ENCODE measurements around the gene NRF1.

NRF1 gene

GRCh38 chr7:129740574-129741410 lies 129.3 kb downstream of the NRF1 start:
- DNase-seq (ENCODE audit: low spot score) = no peak

- no peak for DNase-seq (ENCODE audit: low spot score)
Observed at GRCh38 chr7:129741743-129742213, 130.3 kb downstream of the NRF1 start.

- no peak for DNase-seq (ENCODE audit: low spot score)
Observed at GRCh38 chr7:129742256-129742655, 130.7 kb downstream of the NRF1 start.

- DNase-seq (ENCODE audit: low spot score) = no peak
Observed at GRCh38 chr7:129746857-129747529, 135.5 kb downstream of the NRF1 start.

GRCh38 chr7:129748356-129749109 lies 137.0 kb downstream of the NRF1 start:
- DNase-seq (ENCODE audit: low spot score) = no peak

- no peak for DNase-seq (ENCODE audit: low spot score)
Observed at GRCh38 chr7:129750091-129750490, 138.6 kb downstream of the NRF1 start.

- DNase-seq (ENCODE audit: low spot score) = no peak
Observed at GRCh38 chr7:129750501-129750900, 139.0 kb downstream of the NRF1 start.

GRCh38 chr7:129751916-129752315 lies 140.4 kb downstream of the NRF1 start:
- no peak for DNase-seq (ENCODE audit: low spot score)

GRCh38 chr7:129752760-129753159 lies 141.2 kb downstream of the NRF1 start:
- DNase-seq (ENCODE audit: low spot score) = no peak

- no peak for DNase-seq (ENCODE audit: low spot score)
Observed at GRCh38 chr7:129754406-129754805, 142.9 kb downstream of the NRF1 start.

- DNase-seq (ENCODE audit: low spot score) = no peak
Observed at GRCh38 chr7:129757991-129758390, 146.5 kb downstream of the NRF1 start.

GRCh38 chr7:129762387-129762969 lies 151.0 kb downstream of the NRF1 start:
- DNase-seq (ENCODE audit: low spot score) = no peak

GRCh38 chr7:129764247-129765084 lies 152.9 kb downstream of the NRF1 start:
- no peak for DNase-seq (ENCODE audit: low spot score)

GRCh38 chr7:129765352-129765751 lies 153.8 kb downstream of the NRF1 start:
- DNase-seq (ENCODE audit: low spot score) = no peak

GRCh38 chr7:129767120-129768015 lies 155.8 kb downstream of the NRF1 start:
- DNase-seq (ENCODE audit: low spot score) = no peak

GRCh38 chr7:129768614-129769399 lies 157.3 kb downstream of the NRF1 start:
- DNase-seq (ENCODE audit: low spot score) = no peak

GRCh38 chr7:129769400-129769774 lies 157.9 kb downstream of the NRF1 start:
- no peak for DNase-seq (ENCODE audit: low spot score)

GRCh38 chr7:129769866-129770808 lies 158.6 kb downstream of the NRF1 start:
- no peak for DNase-seq (ENCODE audit: low spot score)
